Adrenal gland (tissue), 12 donors: ENCODE results near the gene OLFML3. TPM values are rescaled to one million over a fixed set of nuclear protein-coding genes. Genes with fewer than 3 reads are reported as not detected.

Source experiments
- DNase-seq, 7 donors: peaks; one replicate each; pipeline ENCODE4 v3.0.0-alpha.2; 2019 to 2020
- H3K27ac ChIP-seq, 5 donors: fragments of 200-600 bp; sonication (generic) in 4 of 5; 1 replicate in 3 of 5; 2 replicates in 2 of 5; pipeline versions ENCODE4 v1.5.1 to v1.8.0; 2016 to 2020; ENCODE audit warnings: mild to moderate bottlenecking in 1 of 5
- H3K27me3 ChIP-seq: fragments of 200-600 bp; 2 replicates; pipeline ENCODE4 v1.8.0; 2021
- H3K36me3 ChIP-seq, 2 donors: fragments of 200-600 bp; replicated peaks in 1 of 2; 1 replicate in 1 of 2; 2 replicates in 1 of 2; pipeline versions ENCODE4 v1.5.1 to v1.8.0; 2018 to 2022
- H3K4me1 ChIP-seq, 2 donors: fragments of 200-600 bp; replicated peaks in 1 of 2; 1 replicate in 1 of 2; 2 replicates in 1 of 2; pipeline versions ENCODE4 v1.5.1 to v1.8.0; 2018 to 2021
- H3K4me3 ChIP-seq, 4 donors: fragments of 200-600 bp; sonication (generic) in 3 of 4; one replicate each; pipeline ENCODE4 v1.5.1; 2016 to 2018
- H3K9me3 ChIP-seq, 3 donors: fragments of 200-600 bp; sonication (generic) in 1 of 3; replicated peaks in 1 of 3; 1 replicate in 2 of 3; 2 replicates in 1 of 3; pipeline versions ENCODE4 v1.5.1 to v1.8.0; 2016 to 2021
- CTCF ChIP-seq, 6 experiments: fragments of 450-650 bp in 4 of 6; fragments of 200-600 bp in 2 of 6; sonication (generic) in 1 of 6; IDR thresholded peaks; 1 replicate in 5 of 6; 2 replicates in 1 of 6; pipeline versions ENCODE4 v1.5.1 to v1.8.0; 2016 to 2021; ENCODE audit warnings: antibody characterized with exemption in 6 of 6, mild to moderate bottlenecking in 2 of 6, moderate library complexity in 1 of 6
- POLR2A ChIP-seq, 2 donors: fragments of 450-650 bp; IDR thresholded peaks; one replicate each; pipeline ENCODE4 v1.6.1; 2017; ENCODE audit warnings: antibody characterized with exemption in 2 of 2, mild to moderate bottlenecking in 2 of 2, moderate library complexity in 1 of 2
- WGBS, 4 donors: extraction: QIAGEN DNeasy Blood & Tissue Kit in 2 of 4; methylation state at CpG; one replicate each; pipeline versions ENCODE4 v1.1.5 to v1.1.7; 2013 to 2017; 5-methylcytosine and 5-hydroxymethylcytosine counted together
- intact Hi-C, 2 donors: fragments of 100-400 bp; cut with DNase I; formaldehyde crosslinking; loops; one replicate each; pipeline versions ENCODE4 v1.14.1 to v1.15.0; 2022 to 2023
- polyA plus RNA-seq, 3 donors: library from polyadenylated mRNA; stranded (reverse); fragments of 200-250 nt in 2 of 3; fragments of 350-450 nt in 1 of 3; fragmentation: Illumina TruSeq in 1 of 3; extraction: RNeasy Lipid Tissue Mini Kit (QIAGEN cat#74804) in 1 of 3; gene quantifications; one replicate each; pipeline ENCODE4 v1.2.3, GENCODE V29; 2013 to 2014
- total RNA-seq, 9 donors: library from RNA; depleted of rRNA in 4 of 9; stranded (reverse); fragments of >200 nt in 4 of 9; fragments of 120-200 nt in 1 of 9; fragmentation: NEBNext Ultra II Directional in 1 of 9; extraction: Animal tissue kit (Norgen Biotek cat#: 25700) in 1 of 9; gene quantifications; one replicate each; pipeline versions ENCODE4 v1.1.0 to v1.2.4, GENCODE V29; 2013 to 2023
- donor health status: healthy with polysubstance abuse.
- donor health status: Bipolar disorder and iron deficiency.
- donor health status: DM: yes; HTN: yes; CAD: no.
- donor health status: DM: no; HTN: no; CAD: no.
- donor health status: DM: no; HTN: no; CAD: no.
- donor health status: DM: yes; HTN: yes; CAD: no.

OLFML3 gene
- total and polyA plus RNA-seq, 12 donors, result 13.6 to 99.6 (median 34.0) TPM

- Histone ChIP-seq H3K36me3 (no peaks in the 10 kb centered on the region), H3K9me3 (no peaks in the 10 kb centered on the region), H3K4me3 (no peak overlapping the region), H3K27me3 (no peaks in the 10 kb centered on the region), H3K27ac (no peak overlapping the region), H3K4me1 (no peaks in the 10 kb centered on the region)
- intact Hi-C loops, result no loop called here
- WGBS, 4 donors, result 79 to 94% (median 90%) methylated on average over 6 of the region's 6 CpGs
- TF ChIP-seq CTCF (IDR thresholded peaks at IDR 0.05) (no peak), POLR2A (IDR thresholded peaks at IDR 0.05) (no peak)
- no peak for DNase-seq
Measured at GRCh38 chr1:114024049-114024448, 44.8 kb downstream of the OLFML3 start.

DNA sequence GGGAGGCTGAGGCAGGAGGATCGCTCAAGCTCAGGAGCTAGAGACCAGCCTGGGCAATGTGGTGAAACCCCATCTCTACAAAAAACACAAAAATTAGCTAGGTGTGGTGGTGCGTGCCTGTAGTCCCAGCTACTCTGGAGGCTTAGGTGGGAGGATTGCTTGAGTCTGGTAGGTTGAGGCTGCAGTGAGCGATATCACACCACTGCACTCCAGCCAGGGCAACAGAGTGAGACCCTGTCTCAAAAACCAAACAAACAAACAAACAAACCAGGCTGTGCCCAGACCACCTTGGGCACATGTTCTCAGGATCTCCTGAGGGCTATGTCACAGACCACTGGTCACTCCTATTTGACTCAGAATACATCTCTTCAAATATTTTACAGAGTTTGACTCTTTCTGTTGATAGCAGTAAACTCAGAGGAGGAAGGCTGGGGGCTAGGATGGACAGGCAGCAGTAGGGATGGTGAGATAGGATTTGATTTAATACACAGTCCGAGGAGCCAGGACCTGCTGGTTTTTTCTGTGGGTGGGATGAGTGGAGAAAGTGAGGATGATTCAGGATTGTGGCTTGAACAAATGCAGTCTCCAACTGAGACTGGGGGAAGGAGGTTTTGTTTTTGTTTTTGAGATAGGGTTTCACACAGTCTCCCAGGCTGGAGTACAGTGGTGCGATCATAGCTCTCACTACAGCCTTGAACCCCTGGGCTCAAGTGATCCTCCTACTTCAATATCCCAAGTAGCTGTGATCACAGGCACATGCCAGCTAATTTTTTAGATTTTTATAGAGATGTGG, 46.5 kb downstream of the OLFML3 start:
- intact Hi-C loops, result no loop called here
- 84 to 96% (median 93%) methylated on average over 4 to 5 of the region's 5 CpGs for WGBS, 4 donors
- Histone ChIP-seq H3K4me3 (no peak overlapping the region), H3K9me3 (no peaks in the 10 kb centered on the region), H3K27ac (no peak overlapping the region), H3K27me3 (no peaks in the 10 kb centered on the region), H3K36me3 (no peaks in the 10 kb centered on the region), H3K4me1 (no peaks in the 10 kb centered on the region)
- TF ChIP-seq CTCF (IDR thresholded peaks at IDR 0.05) (no peak), POLR2A (IDR thresholded peaks at IDR 0.05) (no peak)
- no peak for DNase-seq

GRCh38 chr1:114026797-114027196, 47.5 kb downstream of the OLFML3 start:
- TF ChIP-seq CTCF (IDR thresholded peaks at IDR 0.05) (no peak), POLR2A (IDR thresholded peaks at IDR 0.05) (no peak)
- 82 to 90% (median 86%) methylated on average over 6 of the region's 6 CpGs for WGBS, 4 donors

More at GRCh38 chr1:114026797-114027196, 47.5 kb downstream of the OLFML3 start:
- H3K27ac ChIP-seq, result no peak overlapping the region
- no peak overlapping the region for H3K4me3 ChIP-seq
- intact Hi-C loops, result no loop called here
- H3K27me3 ChIP-seq, result no peaks in the 10 kb centered on the region
- DNase-seq, result no peak
- no peaks in the 10 kb centered on the region for H3K9me3 ChIP-seq
- H3K36me3 ChIP-seq, result no peaks in the 10 kb centered on the region
- no peaks in the 10 kb centered on the region for H3K4me1 ChIP-seq

Other genes starting within 250 kb of the OLFML3 start
- 10 to 100 TPM; 16.8 to 37.9 (median 21.8) TPM for gene PHTF1, start 220.0 kb upstream of the OLFML3 start, total RNA-seq
- gene PHTF1, start 220.0 kb upstream of the OLFML3 start, polyA plus RNA-seq, result 10 to 100 TPM in 2 of 3 donors, 1 to 10 TPM in 1; 9.7 to 18.7 (median 12.4) TPM
- gene RSBN1, start 167.0 kb upstream of the OLFML3 start, total RNA-seq, result 10 to 100 TPM; 12.1 to 33.0 (median 16.4) TPM
- 10 to 100 TPM in 1 of 3 donors, 1 to 10 TPM in 2; 3.9 to 10.5 (median 6.0) TPM for gene RSBN1, start 167.0 kb upstream of the OLFML3 start, polyA plus RNA-seq
- gene PTPN22, start 107.8 kb upstream of the OLFML3 start, total RNA-seq, result 1 to 10 TPM in 8 of 9 donors, under 1 TPM in 1; 0.28 to 6.2 (median 3.0) TPM
- 1 to 10 TPM; 1.3 to 1.6 (median 1.5) TPM for gene PTPN22, start 107.8 kb upstream of the OLFML3 start, polyA plus RNA-seq
- 1 to 10 TPM in 2 of 9 donors, under 1 TPM in 5, not detected in 2; 0.07 to 1.3 (median 0.23) TPM for gene BCL2L15, start 91.9 kb upstream of the OLFML3 start, total RNA-seq
- gene BCL2L15, start 91.9 kb upstream of the OLFML3 start, polyA plus RNA-seq, result under 1 TPM; 0.26 to 0.48 (median 0.34) TPM
- 10 to 100 TPM in 8 of 9 donors, 1 to 10 TPM in 1; 9.8 to 24.7 (median 14.2) TPM for gene AP4B1, start 74.7 kb upstream of the OLFML3 start, total RNA-seq
- gene AP4B1, start 74.7 kb upstream of the OLFML3 start, polyA plus RNA-seq, result 10 to 100 TPM; 15.7 to 18.0 (median 16.0) TPM
- gene DCLRE1B, start 74.1 kb upstream of the OLFML3 start, total RNA-seq, result 1 to 10 TPM; 2.9 to 6.1 (median 4.4) TPM
- gene DCLRE1B, start 74.1 kb upstream of the OLFML3 start, polyA plus RNA-seq, result 1 to 10 TPM; 1.1 to 3.3 (median 1.4) TPM
- 100 to 1,000 TPM in 1 of 9 donors, 10 to 100 TPM in 8; 26.0 to 102 (median 67.2) TPM for gene HIPK1, start 50.1 kb upstream of the OLFML3 start, total RNA-seq
- 10 to 100 TPM; 13.0 to 37.2 (median 13.1) TPM for gene HIPK1, start 50.1 kb upstream of the OLFML3 start, polyA plus RNA-seq
- under 1 TPM in 6 of 9 donors, not detected in 3; 0.06 to 0.98 (median 0.43) TPM for gene SYT6, start 174.4 kb downstream of the OLFML3 start, total RNA-seq
- gene SYT6, start 174.4 kb downstream of the OLFML3 start, polyA plus RNA-seq, result 1 to 10 TPM in 1 of 3 donors, under 1 TPM in 2; 0.13 to 1.1 (median 0.33) TPM